Fibroblast of mammary gland (primary cell): ENCODE measurements around the gene ADGRL4.

Experiments
- DNase-seq: peaks from one replicate; pipeline ENCODE4 v3.0.0-alpha.2; 2010; ENCODE audit warnings: low read depth
- H3K4me3 ChIP-seq: 2 replicates; pipeline ENCODE4 v1.5.1; 2011; ENCODE audit warnings: low read depth, mild to moderate bottlenecking, low read length, moderate library complexity; ENCODE audit not compliant: control insufficient read depth
- TF ChIP-seq, protein P1 (sequence below): conservative IDR thresholded peaks from 2 replicates; pipeline ENCODE4 v1.5.1; 2011; ENCODE audit warnings: low read depth, low read length, inconsistent platforms; ENCODE audit not compliant: control insufficient read depth, insufficient read depth

The ADGRL4 gene

DNA sequence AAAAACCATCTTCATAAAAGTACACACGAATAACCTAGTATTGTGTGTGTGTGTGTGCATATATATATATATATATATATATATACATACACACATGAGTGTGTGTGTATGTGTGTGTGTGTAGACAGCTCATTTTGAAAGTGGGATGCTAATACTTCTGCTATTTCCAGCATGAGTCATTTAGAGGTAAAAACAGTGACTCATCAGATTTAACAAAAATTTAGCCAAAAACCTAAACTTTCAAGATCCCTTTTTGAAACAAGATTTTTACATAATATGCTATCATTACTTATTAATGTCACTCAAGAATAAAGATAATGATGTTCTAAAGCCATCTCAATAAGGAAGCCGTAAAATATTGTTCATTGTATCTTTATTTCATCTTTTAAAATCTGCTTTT, 35.6 kb upstream of the ADGRL4 start:
- H3K4me3 ChIP-seq = no peak overlapping the region
- TF ChIP-seq, protein P1, sequence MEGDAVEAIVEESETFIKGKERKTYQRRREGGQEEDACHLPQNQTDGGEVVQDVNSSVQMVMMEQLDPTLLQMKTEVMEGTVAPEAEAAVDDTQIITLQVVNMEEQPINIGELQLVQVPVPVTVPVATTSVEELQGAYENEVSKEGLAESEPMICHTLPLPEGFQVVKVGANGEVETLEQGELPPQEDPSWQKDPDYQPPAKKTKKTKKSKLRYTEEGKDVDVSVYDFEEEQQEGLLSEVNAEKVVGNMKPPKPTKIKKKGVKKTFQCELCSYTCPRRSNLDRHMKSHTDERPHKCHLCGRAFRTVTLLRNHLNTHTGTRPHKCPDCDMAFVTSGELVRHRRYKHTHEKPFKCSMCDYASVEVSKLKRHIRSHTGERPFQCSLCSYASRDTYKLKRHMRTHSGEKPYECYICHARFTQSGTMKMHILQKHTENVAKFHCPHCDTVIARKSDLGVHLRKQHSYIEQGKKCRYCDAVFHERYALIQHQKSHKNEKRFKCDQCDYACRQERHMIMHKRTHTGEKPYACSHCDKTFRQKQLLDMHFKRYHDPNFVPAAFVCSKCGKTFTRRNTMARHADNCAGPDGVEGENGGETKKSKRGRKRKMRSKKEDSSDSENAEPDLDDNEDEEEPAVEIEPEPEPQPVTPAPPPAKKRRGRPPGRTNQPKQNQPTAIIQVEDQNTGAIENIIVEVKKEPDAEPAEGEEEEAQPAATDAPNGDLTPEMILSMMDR = no peak
- DNase-seq = peak; percentile 73

- TF ChIP-seq, protein P1 = no peak
- peak; percentile 51 for DNase-seq
- no peak overlapping the region for H3K4me3 ChIP-seq
Measured at GRCh38 chr1:79041666-79042065, 35.1 kb upstream of the ADGRL4 start.

GRCh38 chr1:79040424-79041082, 34.0 kb upstream of the ADGRL4 start:
- peak overlapping the region; percentile 51 for H3K4me3 ChIP-seq
- TF ChIP-seq, protein P1 = no peak
- DNase-seq = peak; percentile 41

- TF ChIP-seq, protein P1 = no peak
- H3K4me3 ChIP-seq = no peak overlapping the region
- DNase-seq = no peak
Measured at GRCh38 chr1:79037085-79037484, 30.6 kb upstream of the ADGRL4 start.

DNA sequence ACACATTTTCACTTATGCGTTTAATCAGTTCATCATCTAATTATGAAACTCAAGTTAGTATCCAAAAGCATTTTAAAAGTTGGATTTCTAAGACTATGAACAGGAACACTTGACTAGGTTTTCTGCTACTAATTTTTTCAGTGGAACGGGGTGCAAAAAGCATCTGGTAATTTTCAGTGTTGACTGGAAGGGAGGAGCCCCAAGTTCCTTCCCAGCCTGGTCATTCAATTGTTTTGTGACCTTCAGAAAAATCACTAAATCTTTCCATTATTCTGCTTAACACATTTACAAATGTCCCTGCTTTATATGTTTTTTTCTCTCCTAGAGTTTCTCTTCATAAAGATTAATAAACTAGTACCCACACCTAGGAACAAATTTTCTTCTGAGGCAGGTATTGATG, 6.0 kb upstream of the ADGRL4 start:
- TF ChIP-seq, protein P1 = no peak
- no peak overlapping the region for H3K4me3 ChIP-seq
- DNase-seq = no peak

- TF ChIP-seq, protein P1 = no peak
Measured at GRCh38 chr1:79010589-79010988, 4.1 kb upstream of the ADGRL4 start.

DNA sequence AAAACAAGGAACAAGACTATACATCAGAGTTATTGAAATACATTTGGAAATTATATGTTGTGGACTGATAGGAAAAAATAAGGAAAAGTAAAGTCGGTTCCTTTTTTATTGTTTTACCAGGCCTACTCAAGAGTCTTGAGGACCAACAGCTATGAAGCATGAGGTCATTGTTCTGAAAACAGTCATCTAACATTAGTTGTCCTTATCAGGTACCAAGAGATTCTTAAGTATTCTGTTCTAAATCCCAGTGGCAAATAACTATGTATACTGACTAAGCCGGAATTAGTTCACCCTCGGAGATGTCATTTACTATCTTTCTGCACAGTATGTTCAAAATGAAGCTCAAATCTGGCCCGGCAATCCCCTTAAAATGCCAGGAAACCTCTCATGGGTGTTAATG, 585 bp downstream of the ADGRL4 start:
- DNase-seq = peak; percentile 17

More at GRCh38 chr1:79010589-79010988, 4.1 kb upstream of the ADGRL4 start:
- no peak for DNase-seq
- no peak overlapping the region for H3K4me3 ChIP-seq

More for the DNA sequence above, 585 bp downstream of the ADGRL4 start:
- TF ChIP-seq, protein P1 = no peak
- H3K4me3 ChIP-seq = peak overlapping the region; percentile 53
